ENCODE measurements around the gene IL6. TPM values are rescaled to one million over a fixed set of nuclear protein-coding genes. Genes with fewer than 3 reads are reported as not detected.
"Not testable (repeated sequence)": the region's sequence is repeated elsewhere in the genome, so short reads cannot be mapped to it uniquely, and the experiment has no call there.

The IL6 gene
- polyA plus RNA-seq, 4 donors: 0.19 to 4.9 (median 2.2) TPM; not detected in 1

- FAIRE-seq: no peak
- Histone ChIP-seq H3K4me1 (ENCODE audit: control insufficient read depth in 3 of 3, insufficient read depth in 2 of 3, low read depth in 1 of 3, low read length in 2 of 3) (no peaks in the 10 kb centered on the region), H3K9me3 (ENCODE audit: control insufficient read depth in 2 of 2, insufficient read depth in 1 of 2, low read depth in 1 of 2, low read length in 1 of 2) (no peaks in the 10 kb centered on the region), H3K4me3 (ENCODE audit: low read depth in 1 of 3, low read length in 3 of 3) (no peak overlapping the region), H3K27me3 (ENCODE audit: control insufficient read depth in 3 of 3, insufficient read depth in 3 of 3, low read length in 3 of 3) (peaks cover 0 to 3% (median 0%) of the 10 kb centered on the region in 3 donors), H3K36me3 (ENCODE audit: control insufficient read depth in 3 of 3, insufficient read depth in 2 of 3, low read depth in 1 of 3, low read length in 3 of 3) (no peaks in the 10 kb centered on the region), H3K27ac (ENCODE audit: low read depth in 1 of 3, low read length in 2 of 3) (no peak overlapping the region)
- 57 to 71% (median 69%) methylated on average over 2 of the region's 2 CpGs for WGBS, 3 donors
- DNase-seq: no peak
Observed at GRCh38 chr7:22688084-22688483, 38.9 kb upstream of the IL6 start.

- H3K27me3 ChIP-seq (ENCODE audit: control insufficient read depth in 3 of 3, insufficient read depth in 3 of 3, low read length in 3 of 3); H3K27ac ChIP-seq (ENCODE audit: low read depth in 1 of 3, low read length in 2 of 3); H3K4me1 ChIP-seq (ENCODE audit: control insufficient read depth in 3 of 3, insufficient read depth in 2 of 3, low read depth in 1 of 3, low read length in 2 of 3); H3K4me3 ChIP-seq (ENCODE audit: low read depth in 1 of 3, low read length in 3 of 3); H3K9me3 ChIP-seq (ENCODE audit: control insufficient read depth in 2 of 2, insufficient read depth in 1 of 2, low read depth in 1 of 2, low read length in 1 of 2); H3K36me3 ChIP-seq (ENCODE audit: control insufficient read depth in 3 of 3, insufficient read depth in 2 of 3, low read depth in 1 of 3, low read length in 3 of 3); DNase-seq; FAIRE-seq: not testable (repeated sequence)
- WGBS, 3 donors: 88 to 96% (median 94%) methylated on average over 8 of the region's 8 CpGs
Observed at GRCh38 chr7:22688934-22689333, 38.1 kb upstream of the IL6 start.

GRCh38 chr7:22694597-22695207, 32.3 kb upstream of the IL6 start:
- Histone ChIP-seq H3K9me3 (ENCODE audit: control insufficient read depth in 2 of 2, insufficient read depth in 1 of 2, low read depth in 1 of 2, low read length in 1 of 2) (no peaks in the 10 kb centered on the region), H3K36me3 (ENCODE audit: control insufficient read depth in 3 of 3, insufficient read depth in 2 of 3, low read depth in 1 of 3, low read length in 3 of 3) (no peaks in the 10 kb centered on the region), H3K4me3 (ENCODE audit: low read depth in 1 of 3, low read length in 3 of 3) (no peak overlapping the region), H3K27ac (ENCODE audit: low read depth in 1 of 3, low read length in 2 of 3) (no peak overlapping the region), H3K4me1 (ENCODE audit: control insufficient read depth in 3 of 3, insufficient read depth in 2 of 3, low read depth in 1 of 3, low read length in 2 of 3) (no peaks in the 10 kb centered on the region), H3K27me3 (ENCODE audit: control insufficient read depth in 3 of 3, insufficient read depth in 3 of 3, low read length in 3 of 3) (peaks cover 0 to 1% (median 0%) of the 10 kb centered on the region in 3 donors)
- DNase-seq: no peak
- WGBS, 3 donors: 59 to 71% (median 61%) methylated on average over 5 of the region's 5 CpGs
- no peak for FAIRE-seq

GRCh38 chr7:22695476-22696132, 31.4 kb upstream of the IL6 start:
- no peak overlapping the region for H3K27ac ChIP-seq (ENCODE audit: low read depth in 1 of 3, low read length in 2 of 3)
- H3K4me1 ChIP-seq (ENCODE audit: control insufficient read depth in 3 of 3, insufficient read depth in 2 of 3, low read depth in 1 of 3, low read length in 2 of 3): no peaks in the 10 kb centered on the region
- DNase-seq (no peak), FAIRE-seq (no peak)
- H3K9me3 ChIP-seq (ENCODE audit: control insufficient read depth in 2 of 2, insufficient read depth in 1 of 2, low read depth in 1 of 2, low read length in 1 of 2): no peaks in the 10 kb centered on the region
- WGBS, 3 donors: 83 to 91% (median 85%) methylated on average over 5 of the region's 5 CpGs
- H3K27me3 ChIP-seq (ENCODE audit: control insufficient read depth in 3 of 3, insufficient read depth in 3 of 3, low read length in 3 of 3): no peaks in the 10 kb centered on the region
- no peak overlapping the region for H3K4me3 ChIP-seq (ENCODE audit: low read depth in 1 of 3, low read length in 3 of 3)
- H3K36me3 ChIP-seq (ENCODE audit: control insufficient read depth in 3 of 3, insufficient read depth in 2 of 3, low read depth in 1 of 3, low read length in 3 of 3): no peaks in the 10 kb centered on the region

- FAIRE-seq (no peak), DNase-seq (no peak)
- Histone ChIP-seq H3K4me3 (ENCODE audit: low read depth in 1 of 3, low read length in 3 of 3) (no peak overlapping the region), H3K27ac (ENCODE audit: low read depth in 1 of 3, low read length in 2 of 3) (no peak overlapping the region), H3K4me1 (ENCODE audit: control insufficient read depth in 3 of 3, insufficient read depth in 2 of 3, low read depth in 1 of 3, low read length in 2 of 3) (no peaks in the 10 kb centered on the region), H3K9me3 (ENCODE audit: control insufficient read depth in 2 of 2, insufficient read depth in 1 of 2, low read depth in 1 of 2, low read length in 1 of 2) (no peaks in the 10 kb centered on the region), H3K27me3 (ENCODE audit: control insufficient read depth in 3 of 3, insufficient read depth in 3 of 3, low read length in 3 of 3) (no peaks in the 10 kb centered on the region), H3K36me3 (ENCODE audit: control insufficient read depth in 3 of 3, insufficient read depth in 2 of 3, low read depth in 1 of 3, low read length in 3 of 3) (no peaks in the 10 kb centered on the region)
- WGBS, 3 donors: 60 to 70% (median 70%) methylated on average over 4 of the region's 4 CpGs
Observed at GRCh38 chr7:22696541-22697228, 30.3 kb upstream of the IL6 start.

- Histone ChIP-seq H3K4me1 (ENCODE audit: control insufficient read depth in 3 of 3, insufficient read depth in 2 of 3, low read depth in 1 of 3, low read length in 2 of 3) (no peaks in the 10 kb centered on the region), H3K27ac (ENCODE audit: low read depth in 1 of 3, low read length in 2 of 3) (no peak overlapping the region), H3K36me3 (ENCODE audit: control insufficient read depth in 3 of 3, insufficient read depth in 2 of 3, low read depth in 1 of 3, low read length in 3 of 3) (no peaks in the 10 kb centered on the region), H3K27me3 (ENCODE audit: control insufficient read depth in 3 of 3, insufficient read depth in 3 of 3, low read length in 3 of 3) (no peaks in the 10 kb centered on the region), H3K4me3 (ENCODE audit: low read depth in 1 of 3, low read length in 3 of 3) (no peak overlapping the region), H3K9me3 (ENCODE audit: control insufficient read depth in 2 of 2, insufficient read depth in 1 of 2, low read depth in 1 of 2, low read length in 1 of 2) (no peaks in the 10 kb centered on the region)
- WGBS, 3 donors: 66 to 81% (median 72%) methylated on average over 2 of the region's 2 CpGs
- FAIRE-seq (no peak), DNase-seq (no peak)
Observed at GRCh38 chr7:22697322-22697859, 29.6 kb upstream of the IL6 start.

GRCh38 chr7:22697876-22698606, 29.0 kb upstream of the IL6 start:
- Histone ChIP-seq H3K36me3 (ENCODE audit: control insufficient read depth in 3 of 3, insufficient read depth in 2 of 3, low read depth in 1 of 3, low read length in 3 of 3) (no peaks in the 10 kb centered on the region), H3K9me3 (ENCODE audit: control insufficient read depth in 2 of 2, insufficient read depth in 1 of 2, low read depth in 1 of 2, low read length in 1 of 2) (no peaks in the 10 kb centered on the region), H3K4me3 (ENCODE audit: low read depth in 1 of 3, low read length in 3 of 3) (no peak overlapping the region), H3K27me3 (ENCODE audit: control insufficient read depth in 3 of 3, insufficient read depth in 3 of 3, low read length in 3 of 3) (no peaks in the 10 kb centered on the region), H3K27ac (ENCODE audit: low read depth in 1 of 3, low read length in 2 of 3) (no peak overlapping the region), H3K4me1 (ENCODE audit: control insufficient read depth in 3 of 3, insufficient read depth in 2 of 3, low read depth in 1 of 3, low read length in 2 of 3) (no peaks in the 10 kb centered on the region)
- no peak for DNase-seq
- whole genome bisulfite sequencing, 3 donors: 20 to 52% (median 20%) methylated on average over 2 of the region's 2 CpGs
- no peak for FAIRE-seq

GRCh38 chr7:22698767-22699166, 28.2 kb upstream of the IL6 start:
- no peak for FAIRE-seq
- H3K4me1 ChIP-seq (ENCODE audit: control insufficient read depth in 3 of 3, insufficient read depth in 2 of 3, low read depth in 1 of 3, low read length in 2 of 3): no peaks in the 10 kb centered on the region
- no peaks in the 10 kb centered on the region for H3K36me3 ChIP-seq (ENCODE audit: control insufficient read depth in 3 of 3, insufficient read depth in 2 of 3, low read depth in 1 of 3, low read length in 3 of 3)
- no peak overlapping the region for H3K27ac ChIP-seq (ENCODE audit: low read depth in 1 of 3, low read length in 2 of 3)
- 62 to 77% (median 73%) methylated on average over 6 of the region's 6 CpGs for WGBS, 3 donors
- H3K27me3 ChIP-seq (ENCODE audit: control insufficient read depth in 3 of 3, insufficient read depth in 3 of 3, low read length in 3 of 3): no peaks in the 10 kb centered on the region
- DNase-seq: no peak
- no peak overlapping the region for H3K4me3 ChIP-seq (ENCODE audit: low read depth in 1 of 3, low read length in 3 of 3)
- no peaks in the 10 kb centered on the region for H3K9me3 ChIP-seq (ENCODE audit: control insufficient read depth in 2 of 2, insufficient read depth in 1 of 2, low read depth in 1 of 2, low read length in 1 of 2)
